ENCODE measurements around the gene ZNF561. TPM values are rescaled to one million over a fixed set of nuclear protein-coding genes. Genes with fewer than 3 reads are reported as not detected.

Gene ZNF561
- total and polyA plus RNA-seq, 4 donors = 17.0 to 53.2 (median 26.3) TPM

DNA sequence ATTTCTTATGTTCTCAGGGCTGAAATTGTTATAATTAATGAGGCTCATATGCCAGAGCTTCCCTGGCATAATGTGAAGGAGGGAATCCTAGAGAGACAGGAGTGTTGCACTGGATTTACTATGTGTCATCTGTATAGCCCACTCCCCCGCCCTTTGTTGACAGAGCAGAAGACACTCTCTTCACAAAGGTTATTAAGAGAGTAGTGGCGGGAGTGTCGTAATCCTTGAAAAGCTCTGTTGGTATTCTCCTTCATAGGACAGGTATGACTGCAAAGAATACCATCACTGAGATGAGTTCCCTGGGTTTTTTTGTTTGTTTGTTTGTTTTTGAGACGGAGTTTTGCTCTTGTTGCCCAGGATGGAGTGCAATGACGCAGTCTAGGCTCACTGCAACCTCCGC lies 50.8 kb downstream of the ZNF561 start:
- WGBS, 2 donors = 95 to 99% methylated on average over 6 of the region's 6 CpGs

GRCh38 chr19:9566729-9567128 lies 54.3 kb downstream of the ZNF561 start:
- DNase-seq (no peak), ATAC-seq (ENCODE audit: insufficient read depth, low FRiP score) (no peak)
- 93 to 100% methylated on average over 1 of the region's 1 CpG for WGBS, 2 donors
- no peak for TF ChIP-seq CTCF (IDR thresholded peaks at IDR 0.05; ENCODE audit: control extremely low read depth, extremely low read depth)
- Histone ChIP-seq H3K9me3 (ENCODE audit: control insufficient read depth in 4 of 4, insufficient read depth in 3 of 4, low read length in 3 of 4) (peaks cover 46 to 75% (median 58%) of the 10 kb centered on the region in 4 donors), H3K9ac (ENCODE audit: insufficient read depth in 1 of 2, low read length in 2 of 2) (no peak overlapping the region), H3K4me3 (no peak overlapping the region), H3K4me1 (ENCODE audit: control insufficient read depth in 5 of 5, insufficient read depth in 5 of 5, low read length in 5 of 5) (no peaks in the 10 kb centered on the region), H3K27ac (ENCODE audit: low read depth in 1 of 2, low read length in 1 of 2) (no peak overlapping the region), H3K27me3 (ENCODE audit: control insufficient read depth in 3 of 3, insufficient read depth in 3 of 3, low read length in 2 of 3) (no peaks in the 10 kb centered on the region), H3K36me3 (ENCODE audit: control insufficient read depth in 4 of 4, insufficient read depth in 4 of 4, low read length in 4 of 4) (peaks cover 20 to 83% (median 70%) of the 10 kb centered on the region in 4 donors)

More for the DNA sequence above, 50.8 kb downstream of the ZNF561 start:
- H3K27ac ChIP-seq (ENCODE audit: low read depth in 1 of 2, low read length in 1 of 2) = no peak overlapping the region
- DNase-seq (no peak), ATAC-seq (ENCODE audit: insufficient read depth, low FRiP score) (no peak)
- no peaks in the 10 kb centered on the region for H3K27me3 ChIP-seq (ENCODE audit: control insufficient read depth in 3 of 3, insufficient read depth in 3 of 3, low read length in 2 of 3)
- TF ChIP-seq CTCF (IDR thresholded peaks at IDR 0.05; ENCODE audit: control extremely low read depth, extremely low read depth) = no peak
- peaks cover 17 to 63% (median 42%) of the 10 kb centered on the region in 4 donors for H3K36me3 ChIP-seq (ENCODE audit: control insufficient read depth in 4 of 4, insufficient read depth in 4 of 4, low read length in 4 of 4)
- H3K4me1 ChIP-seq (ENCODE audit: control insufficient read depth in 5 of 5, insufficient read depth in 5 of 5, low read length in 5 of 5) = peaks cover 0 to 3% (median 0%) of the 10 kb centered on the region in 5 donors
- no peak overlapping the region for H3K9ac ChIP-seq (ENCODE audit: insufficient read depth in 1 of 2, low read length in 2 of 2)
- H3K4me3 ChIP-seq = no peak overlapping the region
- peaks cover 30 to 74% (median 50%) of the 10 kb centered on the region in 4 donors for H3K9me3 ChIP-seq (ENCODE audit: control insufficient read depth in 4 of 4, insufficient read depth in 3 of 4, low read length in 3 of 4)

GRCh38 chr19:9565900-9566705 lies 54.9 kb downstream of the ZNF561 start:
- DNase-seq (peak in 1 of 3 donors; percentile 14), ATAC-seq (ENCODE audit: insufficient read depth, low FRiP score) (no peak)
- no peak for TF ChIP-seq CTCF (IDR thresholded peaks at IDR 0.05; ENCODE audit: control extremely low read depth, extremely low read depth)
- H3K9me3 ChIP-seq (ENCODE audit: control insufficient read depth in 4 of 4, insufficient read depth in 3 of 4, low read length in 3 of 4) = peaks cover 45 to 75% (median 58%) of the 10 kb centered on the region in 4 donors
- 98 to 99% methylated on average over 9 of the region's 9 CpGs for WGBS, 2 donors
- no peak overlapping the region for H3K9ac ChIP-seq (ENCODE audit: insufficient read depth in 1 of 2, low read length in 2 of 2)
- H3K27ac ChIP-seq (ENCODE audit: low read depth in 1 of 2, low read length in 1 of 2) = no peak overlapping the region
- H3K36me3 ChIP-seq (ENCODE audit: control insufficient read depth in 4 of 4, insufficient read depth in 4 of 4, low read length in 4 of 4) = peaks cover 24 to 85% (median 74%) of the 10 kb centered on the region in 4 donors
- no peaks in the 10 kb centered on the region for H3K27me3 ChIP-seq (ENCODE audit: control insufficient read depth in 3 of 3, insufficient read depth in 3 of 3, low read length in 2 of 3)
- no peaks in the 10 kb centered on the region for H3K4me1 ChIP-seq (ENCODE audit: control insufficient read depth in 5 of 5, insufficient read depth in 5 of 5, low read length in 5 of 5)
- no peak overlapping the region for H3K4me3 ChIP-seq

Other genes with a start within 250 kb of the ZNF561 start
- 10 to 100 TPM; 22.2 to 33.8 TPM for gene ZNF266, start 185.7 kb downstream of the ZNF561 start, total RNA-seq
- gene ZNF266, start 185.7 kb downstream of the ZNF561 start, polyA plus RNA-seq = 10 to 100 TPM; 17.3 to 24.9 TPM
- not detected for gene ZNF560, start 122.6 kb downstream of the ZNF561 start, total RNA-seq
- under 1 TPM; 0.05 to 0.24 TPM for gene ZNF560, start 122.6 kb downstream of the ZNF561 start, polyA plus RNA-seq
- 10 to 100 TPM; 14.8 to 24.0 TPM for gene ZNF426, start 82.6 kb downstream of the ZNF561 start, total RNA-seq
- gene ZNF426, start 82.6 kb downstream of the ZNF561 start, polyA plus RNA-seq = 1 to 10 TPM; 2.6 to 4.1 TPM
- 10 to 100 TPM; 24.7 to 49.3 TPM for gene ZNF121, start 36.7 kb downstream of the ZNF561 start, total RNA-seq
- 10 to 100 TPM in 1 of 2 donors, 1 to 10 TPM in 1; 4.7 to 10.6 TPM for gene ZNF121, start 36.7 kb downstream of the ZNF561 start, polyA plus RNA-seq
- gene ZNF562, start 53.9 kb upstream of the ZNF561 start, total RNA-seq = 10 to 100 TPM; 26.8 to 45.9 TPM
- 1 to 10 TPM; 6.2 to 9.8 TPM for gene ZNF562, start 53.9 kb upstream of the ZNF561 start, polyA plus RNA-seq
- gene ZNF846, start 147.5 kb upstream of the ZNF561 start, total RNA-seq = 10 to 100 TPM; 10.5 to 30.9 TPM
- 1 to 10 TPM; 3.2 to 7.4 TPM for gene ZNF846, start 147.5 kb upstream of the ZNF561 start, polyA plus RNA-seq
- 10 to 100 TPM; 23.1 to 26.7 TPM for gene FBXL12, start 197.8 kb upstream of the ZNF561 start, total RNA-seq
- gene FBXL12, start 197.8 kb upstream of the ZNF561 start, polyA plus RNA-seq = 10 to 100 TPM; 18.8 to 27.0 TPM
- 100 to 1,000 TPM; 102 to 262 TPM for gene UBL5, start 206.7 kb upstream of the ZNF561 start, total RNA-seq
- 1,000 to 10,000 TPM in 1 of 2 donors, 100 to 1,000 TPM in 1; 611 to 1,378 TPM for gene UBL5, start 206.7 kb upstream of the ZNF561 start, polyA plus RNA-seq
- gene PIN1, start 214.1 kb upstream of the ZNF561 start, total RNA-seq = 10 to 100 TPM; 77.4 to 81.1 TPM
- 100 to 1,000 TPM in 1 of 2 donors, 10 to 100 TPM in 1; 69.8 to 108 TPM for gene PIN1, start 214.1 kb upstream of the ZNF561 start, polyA plus RNA-seq

Measured in lung (tissue), 12 donors.